ENCODE results near the gene INS.
A peak's percentile ranks its signal among the peaks of the same experiment; 100 is the strongest.

INS gene

GRCh38 chr11:2187280-2187707 is 26.3 kb upstream of the INS start:
- H3K4me3 ChIP-seq (replicated peaks; ENCODE audit: insufficient read depth, low read length), result no peak overlapping the region
- H3K27ac ChIP-seq (replicated peaks), result no peak overlapping the region
- DNase-seq (ENCODE audit: low read depth in 1 of 2, low spot score in 1 of 2), result no peak
- no peak for TF ChIP-seq POLR2AphosphoS5 (IDR thresholded peaks at IDR 0.05; ENCODE audit: low read depth)
- peaks cover 17% of the 10 kb centered on the region for H3K27me3 ChIP-seq (ENCODE audit: insufficient read depth, poor library complexity, severe bottlenecking)

- H3K27me3 ChIP-seq (ENCODE audit: insufficient read depth, poor library complexity, severe bottlenecking), result peaks cover 17% of the 10 kb centered on the region
- no peak overlapping the region for H3K27ac ChIP-seq (replicated peaks)
- TF ChIP-seq SPI1 (IDR thresholded peaks at IDR 0.05; ENCODE audit: borderline replicate concordance, low read depth), result no peak
- TF ChIP-seq, protein P1, sequence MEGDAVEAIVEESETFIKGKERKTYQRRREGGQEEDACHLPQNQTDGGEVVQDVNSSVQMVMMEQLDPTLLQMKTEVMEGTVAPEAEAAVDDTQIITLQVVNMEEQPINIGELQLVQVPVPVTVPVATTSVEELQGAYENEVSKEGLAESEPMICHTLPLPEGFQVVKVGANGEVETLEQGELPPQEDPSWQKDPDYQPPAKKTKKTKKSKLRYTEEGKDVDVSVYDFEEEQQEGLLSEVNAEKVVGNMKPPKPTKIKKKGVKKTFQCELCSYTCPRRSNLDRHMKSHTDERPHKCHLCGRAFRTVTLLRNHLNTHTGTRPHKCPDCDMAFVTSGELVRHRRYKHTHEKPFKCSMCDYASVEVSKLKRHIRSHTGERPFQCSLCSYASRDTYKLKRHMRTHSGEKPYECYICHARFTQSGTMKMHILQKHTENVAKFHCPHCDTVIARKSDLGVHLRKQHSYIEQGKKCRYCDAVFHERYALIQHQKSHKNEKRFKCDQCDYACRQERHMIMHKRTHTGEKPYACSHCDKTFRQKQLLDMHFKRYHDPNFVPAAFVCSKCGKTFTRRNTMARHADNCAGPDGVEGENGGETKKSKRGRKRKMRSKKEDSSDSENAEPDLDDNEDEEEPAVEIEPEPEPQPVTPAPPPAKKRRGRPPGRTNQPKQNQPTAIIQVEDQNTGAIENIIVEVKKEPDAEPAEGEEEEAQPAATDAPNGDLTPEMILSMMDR (IDR thresholded peaks at IDR 0.05; ENCODE audit: insufficient read depth, low read length), result peak; percentile 55
- DNase-seq (ENCODE audit: low read depth in 1 of 2, low spot score in 1 of 2), result peak; percentile 24 to 69
- no peak overlapping the region for H3K4me3 ChIP-seq (replicated peaks; ENCODE audit: insufficient read depth, low read length)
Measured at GRCh38 chr11:2186669-2187279, 25.8 kb upstream of the INS start.

DNA sequence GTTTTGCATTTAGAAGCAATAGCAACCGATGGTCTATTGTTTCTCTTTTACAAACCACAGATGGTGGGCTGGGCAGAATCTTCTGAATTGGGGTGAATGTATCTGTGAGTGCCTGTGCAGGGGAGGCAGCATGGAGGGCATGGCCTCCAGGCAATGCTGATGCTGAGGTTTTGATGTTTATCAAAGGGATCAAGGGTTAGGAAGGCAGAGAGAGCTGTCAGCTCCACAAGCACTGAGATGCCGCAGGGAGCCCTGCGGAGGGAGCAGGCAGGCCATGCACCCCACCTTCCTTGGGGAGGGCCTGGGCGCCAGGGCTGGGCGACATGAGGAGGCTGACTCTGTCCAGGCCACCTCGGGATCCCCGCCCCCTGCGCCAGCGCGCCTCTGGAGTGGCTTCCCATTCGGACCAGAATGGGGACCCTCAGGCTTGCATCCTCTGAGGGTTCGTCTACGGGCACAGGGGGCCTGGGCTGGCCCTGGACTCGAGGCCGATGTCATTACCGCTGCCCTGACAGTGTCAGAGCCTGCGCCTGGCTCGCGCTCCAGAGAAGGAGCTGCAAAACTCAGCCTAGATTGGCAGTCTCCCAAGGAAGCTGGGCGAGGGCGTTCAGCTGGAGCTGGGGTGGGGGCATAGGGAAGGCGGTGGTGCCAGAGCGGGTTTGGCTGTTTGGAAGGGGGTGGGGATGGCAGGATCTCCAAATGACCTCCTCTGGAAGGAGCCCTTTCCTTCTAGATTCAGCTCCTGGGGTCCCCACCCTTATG is 24.5 kb upstream of the INS start:
- DNase-seq (ENCODE audit: low read depth in 1 of 2, low spot score in 1 of 2), result no peak
- no peak overlapping the region for H3K27ac ChIP-seq (replicated peaks)
- no peak overlapping the region for H3K4me3 ChIP-seq (replicated peaks; ENCODE audit: insufficient read depth, low read length)
- TF ChIP-seq POLR2AphosphoS5 (IDR thresholded peaks at IDR 0.05; ENCODE audit: low read depth), result no peak
- TF ChIP-seq GABPA (IDR thresholded peaks at IDR 0.05; ENCODE audit: low read depth), result no peak
- TF ChIP-seq SPI1 (IDR thresholded peaks at IDR 0.05; ENCODE audit: borderline replicate concordance, low read depth), result no peak
- TF ChIP-seq, protein P1 (IDR thresholded peaks at IDR 0.05; ENCODE audit: insufficient read depth, low read length), result no peak
- TF ChIP-seq, protein P2, sequence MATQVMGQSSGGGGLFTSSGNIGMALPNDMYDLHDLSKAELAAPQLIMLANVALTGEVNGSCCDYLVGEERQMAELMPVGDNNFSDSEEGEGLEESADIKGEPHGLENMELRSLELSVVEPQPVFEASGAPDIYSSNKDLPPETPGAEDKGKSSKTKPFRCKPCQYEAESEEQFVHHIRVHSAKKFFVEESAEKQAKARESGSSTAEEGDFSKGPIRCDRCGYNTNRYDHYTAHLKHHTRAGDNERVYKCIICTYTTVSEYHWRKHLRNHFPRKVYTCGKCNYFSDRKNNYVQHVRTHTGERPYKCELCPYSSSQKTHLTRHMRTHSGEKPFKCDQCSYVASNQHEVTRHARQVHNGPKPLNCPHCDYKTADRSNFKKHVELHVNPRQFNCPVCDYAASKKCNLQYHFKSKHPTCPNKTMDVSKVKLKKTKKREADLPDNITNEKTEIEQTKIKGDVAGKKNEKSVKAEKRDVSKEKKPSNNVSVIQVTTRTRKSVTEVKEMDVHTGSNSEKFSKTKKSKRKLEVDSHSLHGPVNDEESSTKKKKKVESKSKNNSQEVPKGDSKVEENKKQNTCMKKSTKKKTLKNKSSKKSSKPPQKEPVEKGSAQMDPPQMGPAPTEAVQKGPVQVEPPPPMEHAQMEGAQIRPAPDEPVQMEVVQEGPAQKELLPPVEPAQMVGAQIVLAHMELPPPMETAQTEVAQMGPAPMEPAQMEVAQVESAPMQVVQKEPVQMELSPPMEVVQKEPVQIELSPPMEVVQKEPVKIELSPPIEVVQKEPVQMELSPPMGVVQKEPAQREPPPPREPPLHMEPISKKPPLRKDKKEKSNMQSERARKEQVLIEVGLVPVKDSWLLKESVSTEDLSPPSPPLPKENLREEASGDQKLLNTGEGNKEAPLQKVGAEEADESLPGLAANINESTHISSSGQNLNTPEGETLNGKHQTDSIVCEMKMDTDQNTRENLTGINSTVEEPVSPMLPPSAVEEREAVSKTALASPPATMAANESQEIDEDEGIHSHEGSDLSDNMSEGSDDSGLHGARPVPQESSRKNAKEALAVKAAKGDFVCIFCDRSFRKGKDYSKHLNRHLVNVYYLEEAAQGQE (IDR thresholded peaks at IDR 0.05; ENCODE audit: insufficient replicate concordance, low read depth), result no peak
- H3K27me3 ChIP-seq (ENCODE audit: insufficient read depth, poor library complexity, severe bottlenecking), result peaks cover 17% of the 10 kb centered on the region

- no peak for TF ChIP-seq GABPA (IDR thresholded peaks at IDR 0.05; ENCODE audit: low read depth)
- Histone ChIP-seq H3K27ac (replicated peaks) (no peak overlapping the region), H3K27me3 (ENCODE audit: insufficient read depth, poor library complexity, severe bottlenecking) (peaks cover 17% of the 10 kb centered on the region), H3K4me3 (replicated peaks; ENCODE audit: insufficient read depth, low read length) (no peak overlapping the region)
- DNase-seq (ENCODE audit: low read depth in 1 of 2, low spot score in 1 of 2), result no peak
Measured at GRCh38 chr11:2182692-2183474, 21.9 kb upstream of the INS start.

GRCh38 chr11:2182075-2182474 is 21.1 kb upstream of the INS start:
- Histone ChIP-seq H3K27ac (replicated peaks) (no peak overlapping the region), H3K27me3 (ENCODE audit: insufficient read depth, poor library complexity, severe bottlenecking) (peaks cover 17% of the 10 kb centered on the region), H3K4me3 (replicated peaks; ENCODE audit: insufficient read depth, low read length) (no peak overlapping the region)
- DNase-seq (ENCODE audit: low read depth in 1 of 2, low spot score in 1 of 2), result no peak
- TF ChIP-seq POLR2AphosphoS5 (IDR thresholded peaks at IDR 0.05; ENCODE audit: low read depth) (no peak), GABPA (IDR thresholded peaks at IDR 0.05; ENCODE audit: low read depth) (no peak), SPI1 (IDR thresholded peaks at IDR 0.05; ENCODE audit: borderline replicate concordance, low read depth) (no peak)
- TF ChIP-seq, protein P1 (IDR thresholded peaks at IDR 0.05; ENCODE audit: insufficient read depth, low read length), result no peak
- TF ChIP-seq, protein P2 (IDR thresholded peaks at IDR 0.05; ENCODE audit: insufficient replicate concordance, low read depth), result no peak
